Measurements from ENCODE around the gene ENO2. TPM values are rescaled to one million over a fixed set of nuclear protein-coding genes. Genes with fewer than 3 reads are reported as not detected.
"Not testable (repeated sequence)": the region's sequence is repeated elsewhere in the genome, so short reads cannot be mapped to it uniquely, and the experiment has no call there.

ENO2 gene
- total RNA-seq, 1 experiment from 2014 or later, result 30.2 TPM

DNA sequence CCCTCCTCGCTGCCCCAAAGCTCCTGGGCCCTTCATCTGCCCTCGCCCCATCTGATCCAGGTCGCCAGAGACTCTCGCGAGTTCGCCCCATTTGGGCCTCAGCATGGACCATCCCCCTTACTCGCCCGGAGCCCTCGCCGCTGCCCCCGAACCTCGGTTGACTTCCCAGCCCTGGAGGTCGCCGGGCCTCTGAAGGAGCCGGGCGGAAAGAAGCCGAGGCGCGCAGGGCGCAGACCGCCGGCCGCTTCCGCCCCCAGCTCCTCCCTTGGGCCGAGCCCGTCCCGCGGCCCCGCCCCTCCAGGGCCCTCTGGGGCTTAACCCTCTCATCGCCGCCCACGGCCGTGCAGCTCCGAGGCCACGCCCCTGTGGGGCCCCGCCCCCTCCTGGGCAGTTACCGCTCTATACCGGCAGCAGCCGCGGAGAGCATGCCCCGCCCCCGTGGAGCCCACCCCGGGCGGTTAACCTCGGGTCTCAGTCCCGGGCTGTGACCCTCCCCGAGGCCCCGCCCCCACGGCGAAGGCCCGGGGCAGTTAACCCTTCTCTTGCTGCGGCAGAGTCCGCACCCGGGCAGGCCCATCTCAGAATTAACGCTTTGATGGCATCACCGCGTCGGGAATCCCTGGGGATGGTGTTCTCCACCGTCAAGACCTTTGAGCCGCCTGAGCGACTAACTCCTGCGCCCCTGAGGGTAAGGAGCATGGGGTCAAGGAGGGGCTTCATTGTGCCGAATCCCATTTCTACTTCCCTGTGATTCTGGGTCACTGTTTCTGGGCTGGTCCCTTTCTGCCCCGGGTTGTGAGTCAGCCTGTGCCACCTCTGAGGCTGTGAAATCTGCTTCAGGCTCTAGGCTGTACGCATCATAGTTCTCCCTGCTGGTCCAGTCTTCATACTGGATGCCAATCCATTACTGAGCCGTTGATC lies 41.0 kb upstream of the ENO2 start, which contains the start of gene SPSB2:
TSS of gene SPSB2 (minus strand) at position 210 of the 921 bp plus-strand sequence. CDS start 402 bp downstream, outside the sequence.
- peak within 1 kb of the TSS; percentile 51 for H2AFZ ChIP-seq (ENCODE audit: low read length)
- H3K9me2 ChIP-seq (replicated peaks; ENCODE audit: low read length), result no peaks in the 10 kb centered on the region
- H3K27me3 ChIP-seq (ENCODE audit: low read length), result no peaks in the 10 kb centered on the region
- peaks cover 20% of the 10 kb centered on the region for H3K36me3 ChIP-seq (ENCODE audit: low read depth, low read length)
- CTCF ChIA-PET, result interaction anchor here (0.5 to 1.9 kb wide), 5 partner anchors 18 to 206 kb away, joined by 3 to 12 read pairs (median 5); partner anchors contain the start of genes C12orf57, RNU7-1 and USP5
- H4K20me1 ChIP-seq (ENCODE audit: low read length), result peaks cover 19% of the 10 kb centered on the region
- no peak for TF ChIP-seq EZH2phosphoT487 (IDR thresholded peaks at IDR 0.05; ENCODE audit: borderline replicate concordance, low read length)
- no TSS peak for BruUV-seq (replicated peaks)
- intact Hi-C loops (cut with micrococcal nuclease), result loop anchor here (1.0 kb wide), 1 partner anchor 18 kb away; no protein-coding TSS in a partner anchor
- H3F3A ChIP-seq (ENCODE audit: low read length, unreplicated experiment), result peaks cover 3% of the 10 kb centered on the region
- H3K27ac ChIP-seq (ENCODE audit: low read length), result peak within 1 kb of the TSS; percentile 28; the same call in 1 of the 2 replicates
- DNase-seq (peak; percentile 94), ATAC-seq (peak; percentile 68)
- peak within 1 kb of the TSS; percentile 98 for H3K4me2 ChIP-seq (ENCODE audit: low read length)
- peak within 1 kb of the TSS; percentile 74 for H3K9ac ChIP-seq (ENCODE audit: low read length)
- POLR2A ChIA-PET (ENCODE audit: unreplicated experiment), result interaction anchor here (0.5 to 1.1 kb wide), 3 partner anchors 9 to 339 kb away, joined by 4 to 22 read pairs (median 10); partner anchors contain the start of gene GAPDH
- H3K9me3 ChIP-seq (ENCODE audit: low read length), result no peaks in the 10 kb centered on the region
- peak within 1 kb of the TSS; percentile 78 for H3K4me3 ChIP-seq (ENCODE audit: low read length)
- H3K4me1 ChIP-seq (ENCODE audit: insufficient read depth, low read length), result peaks cover 31% of the 10 kb centered on the region
- peaks cover 22% of the 10 kb centered on the region for H3K79me2 ChIP-seq (ENCODE audit: low read length)

DNA sequence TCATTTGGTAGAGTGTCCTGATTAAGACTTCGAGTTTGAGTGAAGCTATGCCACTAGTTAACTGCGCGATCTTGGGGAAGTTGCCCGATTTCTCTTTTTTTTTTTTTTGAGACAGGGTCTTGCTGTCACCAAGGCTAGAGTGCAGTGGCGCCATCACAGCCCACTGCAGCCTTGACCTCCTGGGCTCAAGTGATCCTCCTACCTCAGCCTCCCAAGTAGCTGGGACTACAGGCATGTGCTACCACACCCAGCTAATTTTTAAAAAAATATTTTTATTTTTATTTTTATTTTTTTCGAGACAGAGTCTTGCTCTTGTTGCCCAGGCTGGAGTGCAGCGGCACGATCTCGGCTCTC lies 40.4 kb upstream of the ENO2 start:
- peak overlapping the region; percentile 1; the same call in 1 of the 2 replicates for H3K27ac ChIP-seq (ENCODE audit: low read length)
- H3K4me1 ChIP-seq (ENCODE audit: insufficient read depth, low read length), result peaks cover 27% of the 10 kb centered on the region
- H3K4me3 ChIP-seq (ENCODE audit: low read length), result peak overlapping the region; percentile 78
- H3K4me2 ChIP-seq (ENCODE audit: low read length), result peak overlapping the region; percentile 98
- CTCF ChIA-PET; POLR2A ChIA-PET (ENCODE audit: unreplicated experiment); ATAC-seq; H3K27me3 ChIP-seq (ENCODE audit: low read length); H3K9me2 ChIP-seq (replicated peaks; ENCODE audit: low read length); H3F3A ChIP-seq (ENCODE audit: low read length, unreplicated experiment); H3K9ac ChIP-seq (ENCODE audit: low read length); H3K9me3 ChIP-seq (ENCODE audit: low read length); BruUV-seq (replicated peaks); DNase-seq; intact Hi-C loops (cut with micrococcal nuclease): not testable (repeated sequence)
- peaks cover 13% of the 10 kb centered on the region for H4K20me1 ChIP-seq (ENCODE audit: low read length)
- H3K79me2 ChIP-seq (ENCODE audit: low read length), result peaks cover 16% of the 10 kb centered on the region
- H2AFZ ChIP-seq (ENCODE audit: low read length), result peak overlapping the region; percentile 51; the same call in 1 of the 2 replicates
- peaks cover 18% of the 10 kb centered on the region for H3K36me3 ChIP-seq (ENCODE audit: low read depth, low read length)

DNA sequence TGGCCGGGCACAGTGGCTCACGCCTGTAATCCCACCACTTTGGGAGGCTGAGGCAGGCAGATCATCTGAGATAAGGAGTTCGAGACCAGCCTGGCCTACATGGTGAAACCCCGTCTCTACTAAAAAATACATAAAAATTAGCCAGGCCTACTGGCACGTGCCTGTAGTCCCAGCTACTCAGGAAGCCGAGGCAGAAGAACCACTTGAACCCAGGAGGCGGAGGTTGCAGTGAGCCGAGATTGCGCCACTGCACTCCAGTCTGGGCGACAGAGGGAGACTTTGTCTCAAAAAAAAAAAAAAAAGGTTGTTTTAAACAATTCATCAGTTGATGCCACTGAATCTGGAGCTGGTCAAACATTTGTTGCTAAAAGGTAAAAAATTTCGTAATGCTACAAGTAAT lies 34.6 kb upstream of the ENO2 start:
- H3K9ac ChIP-seq (ENCODE audit: low read length); H3F3A ChIP-seq (ENCODE audit: low read length, unreplicated experiment); H3K4me1 ChIP-seq (ENCODE audit: insufficient read depth, low read length); H3K79me2 ChIP-seq (ENCODE audit: low read length); CTCF ChIA-PET; H2AFZ ChIP-seq (ENCODE audit: low read length); H3K27ac ChIP-seq (ENCODE audit: low read length); DNase-seq; intact Hi-C loops (cut with micrococcal nuclease); H4K20me1 ChIP-seq (ENCODE audit: low read length); H3K4me2 ChIP-seq (ENCODE audit: low read length); H3K4me3 ChIP-seq (ENCODE audit: low read length); H3K36me3 ChIP-seq (ENCODE audit: low read depth, low read length); H3K27me3 ChIP-seq (ENCODE audit: low read length); H3K9me3 ChIP-seq (ENCODE audit: low read length); H3K9me2 ChIP-seq (replicated peaks; ENCODE audit: low read length); BruUV-seq (replicated peaks); ATAC-seq: not testable (repeated sequence)
- POLR2A ChIA-PET (ENCODE audit: unreplicated experiment), result interaction anchor here (0.6 kb wide), 1 partner anchor 64 kb away, joined by 17 read pairs; the partner anchor contains the start of gene RNU7-1

DNA sequence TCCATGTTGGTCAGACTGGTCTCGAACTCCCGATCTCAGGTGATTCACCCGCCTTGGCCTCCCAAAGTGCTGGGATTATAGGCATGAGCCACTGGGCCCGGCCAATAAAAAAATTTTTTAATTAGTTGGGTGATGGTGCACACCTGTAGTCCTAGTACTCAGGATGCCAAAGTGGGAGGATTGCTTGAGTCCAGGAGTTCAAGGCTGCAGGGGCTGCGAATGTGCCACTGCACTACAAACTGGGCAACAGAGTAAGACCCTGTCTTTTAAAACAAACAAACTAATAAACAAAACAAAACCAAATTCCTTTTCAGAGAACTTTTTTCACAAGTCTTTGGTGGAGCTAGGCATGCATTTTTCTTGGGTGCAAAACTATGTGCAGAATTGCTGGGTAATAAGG lies 31.1 kb upstream of the ENO2 start:
- no peaks in the 10 kb centered on the region for H4K20me1 ChIP-seq (ENCODE audit: low read length)
- ATAC-seq (no peak), DNase-seq (no peak)
- H3K9me3 ChIP-seq (ENCODE audit: low read length), result no peaks in the 10 kb centered on the region
- H3K36me3 ChIP-seq (ENCODE audit: low read depth, low read length), result no peaks in the 10 kb centered on the region
- H3K27ac ChIP-seq (ENCODE audit: low read length), result no peak overlapping the region
- no peaks in the 10 kb centered on the region for H3K9me2 ChIP-seq (replicated peaks; ENCODE audit: low read length)
- no peak overlapping the region for H2AFZ ChIP-seq (ENCODE audit: low read length)
- intact Hi-C loops (cut with micrococcal nuclease), result no loop called here
- BruUV-seq (replicated peaks), result no TSS peak
- H3F3A ChIP-seq (ENCODE audit: low read length, unreplicated experiment), result no peaks in the 10 kb centered on the region
- H3K27me3 ChIP-seq (ENCODE audit: low read length), result no peaks in the 10 kb centered on the region
- H3K79me2 ChIP-seq (ENCODE audit: low read length), result no peaks in the 10 kb centered on the region
- ChIA-PET CTCF (no interaction called here), POLR2A (ENCODE audit: unreplicated experiment) (no interaction called here)
- H3K4me2 ChIP-seq (ENCODE audit: low read length), result no peak overlapping the region
- no peak overlapping the region for H3K9ac ChIP-seq (ENCODE audit: low read length)
- peaks cover 5% of the 10 kb centered on the region; the same call in 1 of the 2 replicates for H3K4me1 ChIP-seq (ENCODE audit: insufficient read depth, low read length)
- H3K4me3 ChIP-seq (ENCODE audit: low read length), result no peak overlapping the region
- TF ChIP-seq EZH2phosphoT487 (IDR thresholded peaks at IDR 0.05; ENCODE audit: borderline replicate concordance, low read length) (no peak), EZH2 (IDR thresholded peaks at IDR 0.05; ENCODE audit: low read length, unreplicated experiment) (no peak)
- TF ChIP-seq, protein P1, sequence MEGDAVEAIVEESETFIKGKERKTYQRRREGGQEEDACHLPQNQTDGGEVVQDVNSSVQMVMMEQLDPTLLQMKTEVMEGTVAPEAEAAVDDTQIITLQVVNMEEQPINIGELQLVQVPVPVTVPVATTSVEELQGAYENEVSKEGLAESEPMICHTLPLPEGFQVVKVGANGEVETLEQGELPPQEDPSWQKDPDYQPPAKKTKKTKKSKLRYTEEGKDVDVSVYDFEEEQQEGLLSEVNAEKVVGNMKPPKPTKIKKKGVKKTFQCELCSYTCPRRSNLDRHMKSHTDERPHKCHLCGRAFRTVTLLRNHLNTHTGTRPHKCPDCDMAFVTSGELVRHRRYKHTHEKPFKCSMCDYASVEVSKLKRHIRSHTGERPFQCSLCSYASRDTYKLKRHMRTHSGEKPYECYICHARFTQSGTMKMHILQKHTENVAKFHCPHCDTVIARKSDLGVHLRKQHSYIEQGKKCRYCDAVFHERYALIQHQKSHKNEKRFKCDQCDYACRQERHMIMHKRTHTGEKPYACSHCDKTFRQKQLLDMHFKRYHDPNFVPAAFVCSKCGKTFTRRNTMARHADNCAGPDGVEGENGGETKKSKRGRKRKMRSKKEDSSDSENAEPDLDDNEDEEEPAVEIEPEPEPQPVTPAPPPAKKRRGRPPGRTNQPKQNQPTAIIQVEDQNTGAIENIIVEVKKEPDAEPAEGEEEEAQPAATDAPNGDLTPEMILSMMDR (conservative IDR thresholded peaks at IDR 0.05; ENCODE audit: low read depth, low read length), result no peak
